GM12878 (cell line): Measurements from ENCODE around the gene RALGAPB. TPM values are rescaled to one million over a fixed set of nuclear protein-coding genes. Genes with fewer than 3 reads are reported as not detected.

Experiments used
- ATAC-seq: fragments of 200-7000 bp; cut with Tn5 transposase; 3 replicates; pipeline ENCODE4 v1.9.1; 2020; ENCODE audit warnings: mild to moderate bottlenecking, moderate library complexity
- BruUV-seq: library from RNA; stranded (reverse); fragments of 400-500 nt; replicated peaks from 2 replicates; lab custom pipeline; 2021; lab: Mats Ljungman, UMichigan
- CTCF ChIA-PET: fragments of 300-600 bp; sonication (Branson Sonifier 250); formaldehyde crosslinking; extraction: SDS; loops from one replicate; lab custom pipeline; 2021; ENCODE audit warnings: inconsistent platforms; lab: Yijun Ruan, JAX
- POLR2A ChIA-PET: fragments of 350-600 bp; formaldehyde crosslinking; extraction: SDS; loops from one replicate; lab custom pipeline; 2021; ENCODE audit warnings: inconsistent platforms; lab: Charles Lee
- RAD21 ChIA-PET: fragments of 300-600 bp; sonication (Branson Sonifier 250); formaldehyde crosslinking; loops from one replicate; lab custom pipeline; 2023; ENCODE audit warnings: antibody characterized with exemption; ENCODE audit not compliant: unreplicated experiment; lab: Charles Lee
- SMC1A ChIA-PET: fragments of 300-600 bp; sonication (Branson Sonifier 250); formaldehyde crosslinking; loops from one replicate; lab custom pipeline; 2023; ENCODE audit not compliant: unreplicated experiment, uncharacterized antibody; lab: Charles Lee
- DNase-seq: peaks from one replicate; pipeline ENCODE4 v3.0.0-alpha.2; 2011; ENCODE audit warnings: low read depth, low spot score
- FAIRE-seq: peaks from 3 replicates; lab custom pipeline; 2011; peaks lifted over from hg19 to GRCh38; lab: Jason Lieb, UNC
- H2AFZ ChIP-seq: 2 replicates; pipeline ENCODE4 v1.6.0; 2011; ENCODE audit warnings: low read depth, low read length, control low read depth; ENCODE audit not compliant: control insufficient read depth
- H3K27ac ChIP-seq: 2 replicates; pipeline ENCODE4 v1.5.1; 2011; ENCODE audit warnings: control low read depth; ENCODE audit not compliant: control insufficient read depth, insufficient read depth
- H3K27me3 ChIP-seq, 2 experiments: replicated peaks in 1 of 2; 2 replicates each; pipeline versions ENCODE4 v1.6.0 to v1.6.1; 2011; ENCODE audit warnings: low read length in 1 of 2; ENCODE audit not compliant: control insufficient read depth in 2 of 2, insufficient read depth in 2 of 2
- H3K36me3 ChIP-seq, 2 experiments: 2 replicates each; pipeline ENCODE4 v1.5.1; 2011; ENCODE audit warnings: low read length in 1 of 2; ENCODE audit not compliant: control insufficient read depth in 2 of 2, insufficient read depth in 2 of 2
- H3K4me1 ChIP-seq: 2 replicates; pipeline ENCODE4 v1.6.1; 2011; ENCODE audit warnings: mild to moderate bottlenecking, low read length, moderate library complexity, mixed read lengths; ENCODE audit not compliant: control insufficient read depth, insufficient read depth
- H3K4me2 ChIP-seq: 2 replicates; pipeline ENCODE4 v1.6.0; 2011; ENCODE audit warnings: control low read depth; ENCODE audit not compliant: control insufficient read depth, insufficient read depth
- H3K4me3 ChIP-seq: fragments of 200-600 bp; sonication (generic); 2 replicates; pipeline ENCODE4 v1.5.1; 2016
- H3K79me2 ChIP-seq: 2 replicates; pipeline ENCODE4 v1.6.0; 2011; ENCODE audit warnings: low read length; ENCODE audit not compliant: control insufficient read depth, insufficient read depth
- H3K9ac ChIP-seq: 2 replicates; pipeline ENCODE4 v1.8.0; 2011; ENCODE audit warnings: low read length, control low read depth, mixed read lengths; ENCODE audit not compliant: control insufficient read depth, insufficient read depth
- H3K9me3 ChIP-seq: replicated peaks from 3 replicates; pipeline ENCODE4 v1.5.1; 2011; ENCODE audit warnings: mild to moderate bottlenecking, low read length; ENCODE audit not compliant: control insufficient read depth, insufficient read depth
- H4K20me1 ChIP-seq: 2 replicates; pipeline ENCODE4 v1.6.0; 2011; ENCODE audit not compliant: control insufficient read depth, insufficient read depth
- CREB1 ChIP-seq: IDR thresholded peaks from 2 replicates; pipeline ENCODE4 v1.6.1; 2012; ENCODE audit warnings: low read depth, mild to moderate bottlenecking, inconsistent platforms
- CTCF ChIP-seq, 3 experiments: IDR thresholded peaks in 2 of 3; conservative IDR thresholded peaks in 1 of 3; 2 replicates each; pipeline ENCODE4 v1.5.1; 2011; ENCODE audit warnings: low read depth in 3 of 3, low read length in 3 of 3, mild to moderate bottlenecking in 3 of 3, control low read depth in 2 of 3, moderate library complexity in 2 of 3, inconsistent platforms in 1 of 3, mixed read lengths in 1 of 3; ENCODE audit not compliant: control insufficient read depth in 2 of 3, insufficient read depth in 1 of 3; ENCODE audit errors: extremely low read depth in 1 of 3
- FOS ChIP-seq: IDR thresholded peaks from 3 replicates; pipeline ENCODE4 v1.6.1; 2011; ENCODE audit warnings: borderline replicate concordance; ENCODE audit not compliant: insufficient read length; ENCODE audit errors: extremely low read depth
- HDGF ChIP-seq: fragments of 450-650 bp; IDR thresholded peaks from 2 replicates; pipeline ENCODE4 v1.6.1; 2016; ENCODE audit warnings: antibody characterized with exemption
- MTA3 ChIP-seq: IDR thresholded peaks from 2 replicates; pipeline ENCODE4 v1.6.1; 2012; ENCODE audit warnings: low read length, inconsistent platforms, borderline replicate concordance
- POLR2AphosphoS2 ChIP-seq: IDR thresholded peaks from 2 replicates; pipeline ENCODE4 v1.6.1; 2011; ENCODE audit warnings: low read depth, mild to moderate bottlenecking, low read length, improper control_type of control experiment, moderate library complexity
- SIN3A ChIP-seq: IDR thresholded peaks from 2 replicates; pipeline ENCODE4 v1.6.1; 2012; ENCODE audit warnings: low read depth, low read length, improper control_type of control experiment
- SKIL ChIP-seq: fragments of 450-650 bp; IDR thresholded peaks from 2 replicates; pipeline ENCODE4 v1.6.1; 2017; ENCODE audit warnings: mild to moderate bottlenecking, low read depth, inconsistent platforms; ENCODE audit not compliant: poor library complexity, severe bottlenecking
- WGBS: methylation state at CpG from one replicate; pipeline ENCODE4 v1.1.6; 2016; ENCODE audit warnings: low lambda C conversion rate; ENCODE audit not compliant: insufficient replicate concordance, insufficient coverage; ENCODE audit errors: missing lambda C conversion rate; 5-methylcytosine and 5-hydroxymethylcytosine counted together
- in situ Hi-C: fragments of 300-500 bp; cut with MboI; formaldehyde crosslinking; loops from 9 replicates; pipeline ENCODE4 v1.14.3; 2018; ENCODE audit warnings: mixed read lengths
- intact Hi-C: fragments of 100-400 bp; cut with micrococcal nuclease; formaldehyde crosslinking; loops from one replicate; pipeline ENCODE4 v1.14.2; 2022; ENCODE audit not compliant: unreplicated experiment
- polyA plus RNA-seq, 11 experiments: library from polyadenylated mRNA; depleted of rRNA in 4 of 11; unstranded in 6 of 11; stranded (reverse) in 5 of 11; fragments of >200 nt; fragmentation: Nextera tagmentation in 4 of 11; fragmentation: Illumina TruSeq in 1 of 11; extraction: Ambion mirVana in 4 of 11; extraction: Trizol in 1 of 11; gene quantifications; 1 replicate in 1 of 11; 2 replicates in 10 of 11; pipeline versions ENCODE4 v1.2.1 to v1.2.3, GENCODE V29; 2011 to 2016; ENCODE audit warnings: inconsistent platforms in 2 of 11, missing spikeins in 2 of 11, low read depth in 1 of 11
- total RNA-seq, 4 experiments: library from RNA; depleted of rRNA in 3 of 4; stranded (reverse); fragments of >200 nt in 3 of 4; fragmentation: Illumina TruSeq in 1 of 4; extraction: Trizol in 1 of 4; gene quantifications; 2 replicates each; pipeline versions ENCODE4 v1.2.1 to v1.2.3, GENCODE V29; 2013 to 2021

Gene RALGAPB
- total and polyA plus RNA-seq, 10 of the 15 experiments (the other 5 are each of a cell fraction or from before 2014, with no cell fraction given) = 3.7 to 23.2 (median 15.5) TPM

GRCh38 chr20:38471987-38472512, 593 bp upstream of the RALGAPB start (continued):
- TF ChIP-seq MTA3 (no peak), FOS (no peak), POLR2AphosphoS2 (no peak), CREB1 (no peak), SKIL (peak; percentile 34)

- peak; percentile 8; the same call in 2 of the 3 replicates for ATAC-seq
- H4K20me1 ChIP-seq = no peaks in the 10 kb centered on the region
- no peaks in the 10 kb centered on the region for H3K27me3 ChIP-seq
- BruUV-seq = TSS peak; percentile 51
- peak overlapping the region; percentile 94 for H3K4me3 ChIP-seq
- no peaks in the 10 kb centered on the region for H3K36me3 ChIP-seq
- POLR2A ChIA-PET = interaction anchor here (0.6 to 2.2 kb wide), 5 partner anchors 25 to 1168 kb away, joined by 3 to 9 read pairs (median 5); partner anchors contain the start of genes CTNNBL1 and SNHG17
- peaks cover 4% of the 10 kb centered on the region; the same call in 1 of the 2 replicates for H3K4me1 ChIP-seq
- WGBS = 1% methylated on average over 10 of the region's 10 CpGs
- peaks cover 41% of the 10 kb centered on the region for H3K79me2 ChIP-seq
- no peak for FAIRE-seq
- in situ Hi-C loops = no loop called here
- RAD21 ChIA-PET = interaction anchor here (0.7 to 1.7 kb wide), 6 partner anchors 20 to 38 kb away, joined by 3 to 11 read pairs (median 5); partner anchors contain the start of gene SNHG17
- peak overlapping the region; percentile 78 for H3K9ac ChIP-seq
- H3K9me3 ChIP-seq = no peaks in the 10 kb centered on the region
- DNase-seq = no peak
- CTCF ChIA-PET = interaction anchor here (0.6 to 4.3 kb wide), 14 partner anchors 10 to 278 kb away, joined by 3 to 32 read pairs (median 6); partner anchors contain the start of gene SNHG17
- TF ChIP-seq CTCF (IDR thresholded peaks at IDR 0.05 in 2 of 3, conservative IDR thresholded peaks at IDR 0.05 in 1 of 3; ENCODE audit: control insufficient read depth in 2 of 3, extremely low read depth in 1 of 3, insufficient read depth in 1 of 3, low read depth in 3 of 3, low read length in 3 of 3) = peak in 1 of 3 experiments; percentile 1; a peak in 2 of 6 replicates
- 0 out of 2 replicates have a peak, but pooled peaks have one; percentile 48 for TF ChIP-seq SIN3A
- no peak for TF ChIP-seq HDGF
- SMC1A ChIA-PET = interaction anchor here (1.4 to 2.1 kb wide), 6 partner anchors 9 to 39 kb away, joined by 3 to 11 read pairs (median 6); partner anchors contain the start of gene SNHG17
- intact Hi-C loops = loop anchor here (2.0 kb wide), 1 partner anchor 27 kb away; no protein-coding TSS in a partner anchor
- peak overlapping the region; percentile 88; the same call in 1 of the 2 replicates for H2AFZ ChIP-seq
- H3K27ac ChIP-seq = peak overlapping the region; percentile 73
- H3K4me2 ChIP-seq = peak overlapping the region; percentile 97
Observed at GRCh38 chr20:38473367-38473795, 738 bp downstream of the RALGAPB start.
